ENCODE measurements around the gene TMCO2. TPM values are rescaled to one million over a fixed set of nuclear protein-coding genes. Genes with fewer than 3 reads are reported as not detected.

The TMCO2 gene
- not detected in 2 replicates for total RNA-seq

GRCh38 chr1:40247655-40248054 is at the start of gene TMCO2:
TMCO2 (plus strand) TSS chr1:40247937; CDS start chr1:40247994, 57 bp downstream.

DNA sequence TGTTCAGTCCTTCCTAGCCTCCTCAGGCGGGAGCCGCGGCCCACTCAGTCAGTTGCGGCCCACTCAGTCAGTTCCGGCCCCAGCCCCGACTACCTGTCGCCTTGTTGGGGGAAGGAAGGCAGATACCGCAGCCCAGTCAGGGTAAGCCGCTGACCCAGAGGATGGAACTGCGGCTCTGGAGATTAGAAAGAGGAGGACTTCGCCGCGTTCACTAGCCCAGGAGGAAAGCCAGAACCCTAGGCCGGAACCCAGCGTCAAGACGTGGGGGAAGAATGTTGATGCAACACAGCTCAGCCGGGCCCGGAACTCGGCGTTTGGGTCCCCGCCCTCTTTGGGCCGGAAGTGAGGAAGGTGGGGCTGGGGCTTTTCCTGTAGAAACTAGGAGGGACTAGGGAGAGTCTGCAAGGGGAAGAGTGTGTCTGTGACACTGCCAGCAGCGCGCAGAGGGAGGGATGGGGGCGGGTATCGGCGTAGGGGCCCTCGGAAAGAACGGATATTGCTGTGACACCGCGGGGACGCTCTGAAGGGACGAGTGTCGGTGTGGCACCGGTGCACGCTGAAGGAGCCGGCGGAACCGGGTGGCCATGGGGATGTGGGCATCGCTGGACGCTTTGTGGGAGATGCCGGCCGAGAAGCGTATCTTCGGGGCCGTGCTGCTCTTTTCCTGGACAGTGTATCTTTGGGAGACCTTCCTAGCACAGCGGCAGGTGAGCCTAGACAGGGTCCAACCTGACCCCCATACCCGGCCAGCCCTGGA is 10.1 kb downstream of the TMCO2 start, which contains the start of gene ZMPSTE24:
Gene ZMPSTE24, plus strand, starts transcription at position 549 of the 757 bp plus-strand sequence. Its CDS starts 36 bp downstream, at position 585.

Other genes starting within 250 kb of the TMCO2 start
- 328 and 376 TPM in 2 replicates for gene CAP1, start 207.2 kb upstream of the TMCO2 start, total RNA-seq
- 41.7 and 42.4 TPM in 2 replicates for gene PPT1, start 150.7 kb upstream of the TMCO2 start, total RNA-seq
- gene RLF, start 86.5 kb upstream of the TMCO2 start, total RNA-seq = 11.6 and 13.7 TPM in 2 replicates
- gene ZMPSTE24, start 10.3 kb downstream of the TMCO2 start, total RNA-seq = 37.5 and 45.6 TPM in 2 replicates
- gene COL9A2, start 69.3 kb downstream of the TMCO2 start, total RNA-seq = 0.88 and 1.1 TPM in 2 replicates
- gene SMAP2, start 125.8 kb downstream of the TMCO2 start, total RNA-seq = 17.0 and 22.9 TPM in 2 replicates
- gene ZFP69B, start 202.5 kb downstream of the TMCO2 start, total RNA-seq = 2.3 and 2.6 TPM in 2 replicates
- gene ZFP69, start 229.4 kb downstream of the TMCO2 start, total RNA-seq = 2.7 and 3.0 TPM in 2 replicates